T-helper 17 cell (primary cell): ENCODE measurements around the gene TACC2. TPM values are rescaled to one million over a fixed set of nuclear protein-coding genes. Genes with fewer than 3 reads are reported as not detected.
"Not testable (repeated sequence)": the region's sequence is repeated elsewhere in the genome, so short reads cannot be mapped to it uniquely, and the experiment has no call there.

Experiments
- ATAC-seq: fragments of 150-1000 bp; cut with Tn5 transposase; 2 replicates; pipeline ENCODE4 v1.10.0; 2021; ENCODE audit warnings: mild to moderate bottlenecking, moderate library complexity
- DNase-seq, 3 donors: peaks; one replicate each; pipeline versions ENCODE4 v3.0.0 to v3.0.0-alpha.2; 2020 to 2021
- H3K9me3 ChIP-seq: one replicate; pipeline ENCODE4 v1.7.0; 2013; ENCODE audit warnings: low read length, mild to moderate bottlenecking; ENCODE audit not compliant: control insufficient read depth, poor library complexity, severe bottlenecking
- H3K27ac Mint-ChIP-seq: one replicate; pipeline ENCODE4 v1.8.0; 2022; ENCODE audit warnings: mild to moderate bottlenecking, moderate library complexity, mixed read lengths
- H3K27me3 Mint-ChIP-seq: one replicate; pipeline ENCODE4 v1.8.0; 2022; ENCODE audit warnings: mixed read lengths
- H3K36me3 Mint-ChIP-seq: one replicate; pipeline ENCODE4 v1.8.0; 2022; ENCODE audit warnings: low read depth, mixed read lengths
- H3K4me1 Mint-ChIP-seq: one replicate; pipeline ENCODE4 v1.8.0; 2022; ENCODE audit warnings: mild to moderate bottlenecking, mixed read lengths
- H3K4me3 Mint-ChIP-seq: one replicate; pipeline ENCODE4 v1.8.0; 2022; ENCODE audit warnings: mild to moderate bottlenecking, moderate library complexity, mixed read lengths
- total RNA-seq, 4 donors: library from RNA in 2 of 4; stranded (reverse) in 2 of 4; gene quantifications; one replicate each; pipeline ENCODE4 v1.2.3 and lab custom pipeline; 2022 to 2026

TACC2 gene
- total RNA-seq, 2 donors from 2014 or later = not detected

DNA sequence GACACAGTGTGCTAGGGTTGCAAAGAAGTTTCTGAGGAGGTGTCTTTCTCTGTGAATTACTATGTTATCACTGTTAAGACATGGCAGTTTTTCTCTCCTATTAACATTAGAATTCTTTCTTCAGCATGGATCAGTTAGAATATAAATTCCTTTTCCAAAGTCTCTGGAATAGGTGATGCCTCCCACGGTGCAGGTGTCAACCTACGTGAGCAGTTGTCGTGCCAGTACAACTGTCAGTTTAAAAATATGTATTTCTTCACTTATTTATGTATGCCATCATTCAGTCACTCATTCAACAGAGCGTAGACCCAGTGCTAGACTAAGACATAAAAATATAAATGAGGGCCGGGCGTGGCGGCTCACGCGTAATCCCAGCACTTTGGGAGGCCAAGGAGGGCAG is 83.5 kb downstream of the TACC2 start:
- H3K9me3 ChIP-seq = no peaks in the 10 kb centered on the region
- Mint-ChIP-seq H3K27ac (no peak overlapping the region), H3K4me3 (no peak overlapping the region), H3K27me3 (peaks cover 13% of the 10 kb centered on the region), H3K4me1 (no peaks in the 10 kb centered on the region), H3K36me3 (no peaks in the 10 kb centered on the region)
- no peak for DNase-seq
- ATAC-seq = no peak

DNA sequence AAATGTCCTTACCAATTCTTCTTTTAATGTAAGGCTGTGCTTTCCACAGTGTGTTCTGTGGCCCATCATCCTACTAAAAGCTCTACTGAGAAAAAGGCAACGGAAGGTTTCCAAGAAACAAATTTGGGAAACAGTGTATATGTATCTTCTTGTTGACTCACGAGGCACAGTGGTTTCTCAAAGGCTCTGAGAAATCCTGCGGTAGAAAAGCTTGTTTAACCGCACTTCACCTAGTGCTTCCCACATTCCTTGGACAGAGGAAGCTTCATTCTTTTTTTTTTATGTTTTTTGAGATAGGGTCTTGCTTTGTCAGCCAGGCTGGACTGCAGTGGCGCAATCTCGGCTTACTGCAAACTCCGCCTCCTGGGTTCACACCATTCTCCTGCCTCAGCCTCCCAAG is 84.5 kb downstream of the TACC2 start:
- no peaks in the 10 kb centered on the region for H3K4me1 Mint-ChIP-seq
- H3K27me3 Mint-ChIP-seq = peaks cover 13% of the 10 kb centered on the region
- no peaks in the 10 kb centered on the region for H3K9me3 ChIP-seq
- no peak for ATAC-seq
- no peaks in the 10 kb centered on the region for H3K36me3 Mint-ChIP-seq
- H3K27ac Mint-ChIP-seq = no peak overlapping the region
- no peak for DNase-seq
- no peak overlapping the region for H3K4me3 Mint-ChIP-seq

DNA sequence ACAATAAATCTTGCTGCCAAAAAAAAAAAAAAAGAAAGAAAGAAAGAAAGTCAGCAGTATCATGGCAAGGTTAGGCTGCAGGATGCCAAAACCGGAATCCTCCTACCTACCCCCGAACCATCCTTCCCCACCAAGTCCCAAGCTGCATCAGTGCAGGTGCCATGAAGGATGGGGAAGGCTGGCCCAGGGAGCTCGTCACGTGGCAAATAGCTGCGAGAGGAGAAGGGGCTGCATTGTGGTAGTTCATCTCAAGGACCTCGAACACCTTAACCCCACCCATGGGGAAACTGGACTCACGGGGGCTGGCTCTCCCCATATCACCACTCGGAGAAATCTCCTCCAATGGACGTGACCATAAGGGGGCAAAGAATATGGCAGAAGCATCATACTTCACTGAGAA is 86.2 kb downstream of the TACC2 start:
- DNase-seq (no peak), ATAC-seq (no peak)
- peaks cover 6% of the 10 kb centered on the region for H3K27me3 Mint-ChIP-seq
- H3K27ac Mint-ChIP-seq = no peak overlapping the region
- no peak overlapping the region for H3K4me3 Mint-ChIP-seq
- H3K36me3 Mint-ChIP-seq = no peaks in the 10 kb centered on the region
- no peaks in the 10 kb centered on the region for H3K4me1 Mint-ChIP-seq
- H3K9me3 ChIP-seq = no peaks in the 10 kb centered on the region

GRCh38 chr10:122075876-122076275 is 86.9 kb downstream of the TACC2 start:
- H3K4me1 Mint-ChIP-seq, DNase-seq, H3K9me3 ChIP-seq, ATAC-seq, H3K4me3 Mint-ChIP-seq, H3K27me3 Mint-ChIP-seq, H3K27ac Mint-ChIP-seq, H3K36me3 Mint-ChIP-seq: not testable (repeated sequence)

DNA sequence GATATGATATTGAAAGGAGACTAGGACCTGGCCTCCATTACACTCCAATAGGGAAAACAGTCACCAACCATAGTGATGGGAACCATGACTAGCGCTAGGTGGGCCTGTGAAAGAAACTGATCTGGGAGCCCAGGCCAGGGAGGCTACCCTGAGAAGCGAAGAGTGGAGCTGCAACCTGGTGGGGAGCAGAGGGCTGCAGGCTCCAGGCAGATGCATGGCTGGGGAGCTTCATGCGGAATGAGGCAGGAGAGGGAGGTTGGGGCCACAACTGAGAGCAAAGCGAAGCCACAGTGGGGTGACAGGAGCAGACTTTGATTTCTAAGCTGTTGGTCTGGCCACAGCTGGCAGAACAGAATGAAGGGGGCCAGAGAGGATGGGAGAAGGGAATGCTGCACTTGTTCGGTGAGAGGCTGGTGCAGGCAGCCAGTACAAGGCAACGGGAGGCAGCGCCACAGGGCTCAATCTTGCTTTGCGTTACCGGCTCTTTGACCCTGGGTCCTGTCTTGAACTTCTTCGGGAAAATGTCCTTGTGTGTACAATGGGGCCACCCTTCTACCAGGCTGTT is 88.4 kb downstream of the TACC2 start:
- Mint-ChIP-seq H3K4me1 (no peaks in the 10 kb centered on the region), H3K27me3 (peaks cover 4% of the 10 kb centered on the region), H3K27ac (no peak overlapping the region), H3K36me3 (no peaks in the 10 kb centered on the region), H3K4me3 (no peak overlapping the region)
- ATAC-seq (no peak), DNase-seq (no peak)
- H3K9me3 ChIP-seq = no peaks in the 10 kb centered on the region

GRCh38 chr10:122078326-122078725 is 89.4 kb downstream of the TACC2 start:
- no peaks in the 10 kb centered on the region for H3K9me3 ChIP-seq
- no peak overlapping the region for H3K4me3 Mint-ChIP-seq
- H3K27ac Mint-ChIP-seq = no peak overlapping the region
- DNase-seq (no peak), ATAC-seq (no peak)
- H3K27me3 Mint-ChIP-seq = peaks cover under 1% of the 10 kb centered on the region
- no peaks in the 10 kb centered on the region for H3K36me3 Mint-ChIP-seq
- no peaks in the 10 kb centered on the region for H3K4me1 Mint-ChIP-seq

GRCh38 chr10:122078965-122079795 is 90.2 kb downstream of the TACC2 start:
- H3K27ac Mint-ChIP-seq = no peak overlapping the region
- H3K27me3 Mint-ChIP-seq = peaks cover 8% of the 10 kb centered on the region
- DNase-seq (no peak), ATAC-seq (no peak)
- no peaks in the 10 kb centered on the region for H3K9me3 ChIP-seq
- no peaks in the 10 kb centered on the region for H3K4me1 Mint-ChIP-seq
- no peak overlapping the region for H3K4me3 Mint-ChIP-seq
- H3K36me3 Mint-ChIP-seq = no peaks in the 10 kb centered on the region

DNA sequence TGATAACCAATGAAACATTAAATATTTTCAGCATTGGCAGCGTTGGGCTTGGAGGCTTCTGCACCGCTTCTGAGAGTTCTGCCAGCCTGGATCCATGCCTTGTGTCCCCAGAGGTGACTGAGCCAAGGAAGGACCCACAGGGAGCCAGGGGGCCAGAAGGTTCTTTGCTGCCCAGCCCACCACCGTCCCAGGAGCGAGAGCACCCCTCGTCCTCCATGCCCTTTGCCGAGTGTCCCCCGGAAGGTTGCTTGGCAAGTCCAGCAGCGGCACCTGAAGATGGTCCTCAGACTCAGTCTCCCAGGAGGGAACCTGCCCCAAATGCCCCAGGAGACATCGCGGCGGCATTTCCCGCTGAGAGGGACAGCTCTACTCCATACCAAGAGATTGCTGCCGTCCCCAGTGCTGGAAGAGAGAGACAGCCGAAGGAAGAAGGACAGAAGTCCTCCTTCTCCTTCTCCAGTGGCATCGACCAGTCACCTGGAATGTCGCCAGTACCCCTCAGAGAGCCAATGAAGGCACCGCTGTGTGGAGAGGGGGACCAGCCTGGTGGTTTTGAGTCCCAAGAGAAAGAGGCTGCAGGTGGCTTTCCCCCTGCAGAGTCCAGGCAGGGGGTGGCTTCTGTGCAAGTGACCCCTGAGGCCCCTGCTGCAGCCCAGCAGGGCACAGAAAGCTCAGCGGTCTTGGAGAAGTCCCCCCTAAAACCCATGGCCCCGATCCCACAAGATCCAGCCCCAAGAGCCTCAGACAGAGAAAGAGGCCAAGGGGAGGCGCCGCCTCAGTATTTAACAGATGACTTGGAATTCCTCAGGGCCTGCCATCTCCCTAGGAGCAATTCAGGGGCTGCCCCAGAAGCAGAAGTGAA is 93.9 kb downstream of the TACC2 start:
- no peaks in the 10 kb centered on the region for H3K9me3 ChIP-seq
- no peak for ATAC-seq
- Mint-ChIP-seq H3K27ac (no peak overlapping the region), H3K4me3 (no peak overlapping the region), H3K36me3 (no peaks in the 10 kb centered on the region), H3K27me3 (peaks cover 12% of the 10 kb centered on the region), H3K4me1 (no peaks in the 10 kb centered on the region)
- no peak for DNase-seq

DNA sequence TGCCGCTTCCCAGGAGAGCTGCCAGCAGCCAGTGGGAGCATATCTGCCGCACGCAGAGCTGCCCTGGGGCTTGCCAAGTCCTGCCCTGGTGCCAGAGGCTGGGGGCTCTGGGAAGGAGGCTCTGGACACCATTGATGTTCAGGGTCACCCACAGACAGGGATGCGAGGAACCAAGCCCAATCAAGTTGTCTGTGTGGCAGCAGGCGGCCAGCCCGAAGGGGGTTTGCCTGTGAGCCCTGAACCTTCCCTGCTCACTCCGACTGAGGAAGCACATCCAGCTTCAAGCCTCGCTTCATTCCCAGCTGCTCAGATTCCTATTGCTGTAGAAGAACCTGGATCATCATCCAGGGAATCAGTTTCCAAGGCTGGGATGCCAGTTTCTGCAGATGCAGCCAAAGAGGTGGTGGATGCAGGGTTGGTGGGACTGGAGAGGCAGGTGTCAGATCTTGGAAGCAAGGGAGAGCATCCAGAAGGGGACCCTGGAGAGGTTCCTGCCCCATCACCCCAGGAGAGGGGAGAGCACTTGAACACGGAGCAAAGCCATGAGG is 94.6 kb downstream of the TACC2 start:
- ATAC-seq (no peak), DNase-seq (no peak)
- no peaks in the 10 kb centered on the region for H3K4me1 Mint-ChIP-seq
- no peaks in the 10 kb centered on the region for H3K9me3 ChIP-seq
- H3K4me3 Mint-ChIP-seq = no peak overlapping the region
- peaks cover 13% of the 10 kb centered on the region for H3K27me3 Mint-ChIP-seq
- H3K27ac Mint-ChIP-seq = no peak overlapping the region
- no peaks in the 10 kb centered on the region for H3K36me3 Mint-ChIP-seq

DNA sequence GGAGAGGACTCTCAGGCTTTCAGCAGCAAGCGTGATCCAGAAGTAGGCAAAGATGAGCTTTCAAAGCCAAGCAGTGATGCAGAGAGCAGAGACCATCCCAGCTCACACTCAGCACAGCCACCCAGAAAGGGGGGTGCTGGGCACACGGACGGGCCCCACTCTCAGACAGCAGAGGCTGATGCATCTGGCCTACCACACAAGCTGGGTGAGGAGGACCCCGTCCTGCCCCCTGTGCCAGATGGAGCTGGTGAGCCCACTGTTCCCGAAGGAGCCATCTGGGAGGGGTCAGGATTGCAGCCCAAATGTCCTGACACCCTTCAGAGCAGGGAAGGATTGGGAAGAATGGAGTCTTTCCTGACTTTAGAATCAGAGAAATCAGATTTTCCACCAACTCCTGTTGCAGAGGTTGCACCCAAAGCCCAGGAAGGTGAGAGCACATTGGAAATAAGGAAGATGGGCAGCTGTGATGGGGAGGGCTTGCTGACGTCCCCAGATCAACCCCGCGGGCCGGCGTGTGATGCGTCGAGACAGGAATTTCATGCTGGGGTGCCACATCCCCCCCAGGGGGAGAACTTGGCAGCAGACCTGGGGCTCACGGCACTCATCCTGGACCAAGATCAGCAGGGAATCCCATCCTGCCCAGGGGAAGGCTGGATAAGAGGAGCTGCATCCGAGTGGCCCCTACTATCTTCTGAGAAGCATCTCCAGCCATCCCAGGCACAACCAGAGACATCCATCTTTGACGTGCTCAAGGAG is 95.5 kb downstream of the TACC2 start:
- H3K9me3 ChIP-seq = no peaks in the 10 kb centered on the region
- H3K4me3 Mint-ChIP-seq = no peak overlapping the region
- no peak overlapping the region for H3K27ac Mint-ChIP-seq
- no peaks in the 10 kb centered on the region for H3K36me3 Mint-ChIP-seq
- no peak for ATAC-seq
- no peak for DNase-seq
- no peaks in the 10 kb centered on the region for H3K4me1 Mint-ChIP-seq
- H3K27me3 Mint-ChIP-seq = peaks cover 17% of the 10 kb centered on the region

DNA sequence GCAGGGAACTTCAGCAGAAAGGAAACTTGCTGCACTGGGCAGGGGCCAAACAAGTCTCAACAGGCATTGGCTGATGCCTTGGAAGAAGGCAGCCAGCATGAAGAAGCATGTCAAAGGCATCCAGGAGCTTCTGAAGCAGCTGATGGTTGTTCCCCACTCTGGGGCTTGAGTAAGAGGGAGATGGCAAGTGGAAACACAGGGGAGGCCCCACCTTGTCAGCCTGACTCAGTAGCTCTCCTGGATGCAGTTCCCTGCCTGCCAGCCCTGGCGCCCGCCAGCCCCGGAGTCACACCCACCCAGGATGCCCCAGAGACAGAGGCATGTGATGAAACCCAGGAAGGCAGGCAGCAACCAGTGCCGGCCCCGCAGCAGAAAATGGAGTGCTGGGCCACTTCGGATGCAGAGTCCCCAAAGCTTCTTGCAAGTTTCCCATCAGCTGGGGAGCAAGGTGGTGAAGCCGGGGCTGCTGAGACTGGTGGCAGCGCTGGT is 96.5 kb downstream of the TACC2 start:
- Mint-ChIP-seq H3K4me3 (no peak overlapping the region), H3K36me3 (no peaks in the 10 kb centered on the region), H3K4me1 (no peaks in the 10 kb centered on the region), H3K27ac (no peak overlapping the region), H3K27me3 (peaks cover 17% of the 10 kb centered on the region)
- no peaks in the 10 kb centered on the region for H3K9me3 ChIP-seq
- DNase-seq = no peak
- no peak for ATAC-seq

DNA sequence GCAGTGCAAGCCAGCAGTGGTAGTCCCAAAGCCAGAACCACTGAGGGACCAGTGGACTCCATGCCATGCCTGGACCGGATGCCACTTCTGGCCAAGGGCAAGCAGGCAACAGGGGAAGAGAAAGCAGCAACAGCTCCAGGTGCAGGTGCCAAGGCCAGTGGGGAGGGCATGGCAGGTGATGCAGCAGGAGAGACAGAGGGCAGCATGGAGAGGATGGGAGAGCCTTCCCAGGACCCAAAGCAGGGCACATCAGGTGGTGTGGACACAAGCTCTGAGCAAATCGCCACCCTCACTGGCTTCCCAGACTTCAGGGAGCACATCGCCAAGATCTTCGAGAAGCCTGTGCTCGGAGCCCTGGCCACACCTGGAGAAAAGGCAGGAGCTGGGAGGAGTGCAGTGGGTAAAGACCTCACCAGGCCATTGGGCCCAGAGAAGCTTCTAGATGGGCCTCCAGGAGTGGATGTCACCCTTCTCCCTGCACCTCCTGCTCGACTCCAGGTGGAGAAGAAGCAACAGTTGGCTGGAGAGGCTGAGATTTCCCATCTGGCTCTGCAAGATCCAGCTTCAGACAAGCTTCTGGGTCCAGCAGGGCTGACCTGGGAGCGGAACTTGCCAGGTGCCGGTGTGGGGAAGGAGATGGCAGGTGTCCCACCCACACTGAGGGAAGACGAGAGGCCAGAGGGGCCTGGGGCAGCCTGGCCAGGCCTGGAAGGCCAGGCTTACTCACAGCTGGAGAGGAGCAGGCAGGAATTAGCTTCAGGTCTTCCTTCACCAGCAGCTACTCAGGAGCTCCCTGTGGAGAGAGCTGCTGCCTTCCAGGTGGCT is 97.7 kb downstream of the TACC2 start:
- Mint-ChIP-seq H3K27ac (no peak overlapping the region), H3K36me3 (no peaks in the 10 kb centered on the region), H3K4me1 (no peaks in the 10 kb centered on the region), H3K27me3 (peaks cover 19% of the 10 kb centered on the region), H3K4me3 (no peak overlapping the region)
- DNase-seq = no peak
- ATAC-seq = no peak
- no peaks in the 10 kb centered on the region for H3K9me3 ChIP-seq
